Smooth muscle cell (in vitro differentiated cells): ENCODE measurements around the gene AMACR. TPM values are rescaled to one million over a fixed set of nuclear protein-coding genes. Genes with fewer than 3 reads are reported as not detected.

ENCODE experiments used
- DNase-seq: peaks from one replicate; lab custom pipeline; 2025; ENCODE audit not compliant: unreplicated experiment; lab: John Stamatoyannopoulos, UW
- H2AFZ ChIP-seq: fragments of 200-600 bp; sonication (generic); 2 replicates; pipeline ENCODE4 v1.6.0; 2016; ENCODE audit warnings: antibody characterized with exemption, low read depth, mild to moderate bottlenecking
- H3F3A ChIP-seq: fragments of 200-600 bp; sonication (generic); 2 replicates; pipeline ENCODE4 v1.6.0; 2017; ENCODE audit warnings: antibody characterized with exemption, low read depth
- H3K27ac ChIP-seq: fragments of 200-600 bp; sonication (generic); 2 replicates; pipeline ENCODE4 v1.5.1; 2016; ENCODE audit warnings: low read depth, mild to moderate bottlenecking
- H3K27me3 ChIP-seq: fragments of 200-600 bp; sonication (generic); 2 replicates; pipeline ENCODE4 v1.6.1; 2016; ENCODE audit warnings: low read depth, mild to moderate bottlenecking
- H3K36me3 ChIP-seq: fragments of 200-600 bp; sonication (generic); 2 replicates; pipeline ENCODE4 v1.5.1; 2016; ENCODE audit warnings: low read depth
- H3K4me1 ChIP-seq: fragments of 200-600 bp; sonication (generic); 2 replicates; pipeline ENCODE4 v1.5.1; 2016; ENCODE audit warnings: low read depth
- H3K4me2 ChIP-seq: fragments of 200-600 bp; sonication (generic); 2 replicates; pipeline ENCODE4 v1.6.0; 2016; ENCODE audit warnings: mild to moderate bottlenecking
- H3K4me3 ChIP-seq: fragments of 200-600 bp; sonication (generic); 2 replicates; pipeline ENCODE4 v1.5.1; 2016; ENCODE audit warnings: mild to moderate bottlenecking
- H3K79me2 ChIP-seq: fragments of 200-600 bp; sonication (generic); 2 replicates; pipeline ENCODE4 v1.6.0; 2016; ENCODE audit warnings: low read depth, mild to moderate bottlenecking
- H3K9ac ChIP-seq: fragments of 200-600 bp; sonication (generic); 2 replicates; pipeline ENCODE4 v1.6.0; 2016; ENCODE audit warnings: low read depth
- H3K9me3 ChIP-seq: fragments of 200-600 bp; sonication (generic); replicated peaks from 2 replicates; pipeline ENCODE4 v1.5.1; 2016; ENCODE audit warnings: low read depth
- H4K20me1 ChIP-seq: fragments of 200-600 bp; sonication (generic); 2 replicates; pipeline ENCODE4 v1.6.0; 2016; ENCODE audit warnings: low read depth
- CTCF ChIP-seq: fragments of 200-600 bp; sonication (generic); IDR thresholded peaks from 2 replicates; pipeline ENCODE4 v1.5.1; 2017; ENCODE audit warnings: borderline replicate concordance, mild to moderate bottlenecking, antibody characterized with exemption; ENCODE audit not compliant: insufficient read depth, poor library complexity, severe bottlenecking
- WGBS: methylation state at CpG from one replicate; pipeline ENCODE4 v1.1.7; 2016; ENCODE audit warnings: low lambda C conversion rate; 5-methylcytosine and 5-hydroxymethylcytosine counted together
- polyA plus RNA-seq: library from polyadenylated mRNA; unstranded; fragments of >200 nt; fragmentation: Nextera tagmentation; extraction: Ambion mirVana; gene quantifications from 2 replicates; pipeline ENCODE4 v1.2.1, GENCODE V29; 2016
- total RNA-seq: library from RNA; depleted of rRNA; stranded (reverse); fragments of >200 nt; gene quantifications from 2 replicates; pipeline ENCODE4 v1.2.3, GENCODE V29; 2014

Gene AMACR
- total and polyA plus RNA-seq, 2 experiments from 2014 or later, result 14.1 to 14.5 TPM

- no peaks in the 10 kb centered on the region for H3K9me3 ChIP-seq
- H2AFZ ChIP-seq, result no peak overlapping the region
- no peaks in the 10 kb centered on the region for H3K27me3 ChIP-seq
- DNase-seq, result no peak
- TF ChIP-seq CTCF, result no peak
- no peaks in the 10 kb centered on the region for H4K20me1 ChIP-seq
- H3K4me3 ChIP-seq, result no peak overlapping the region
- H3K4me2 ChIP-seq, result peak overlapping the region; percentile 4
- H3K9ac ChIP-seq, result no peak overlapping the region
- no peaks in the 10 kb centered on the region for H3K79me2 ChIP-seq
- 90% methylated on average over 4 of the region's 4 CpGs for WGBS
- H3K27ac ChIP-seq, result peak overlapping the region; percentile 40
- H3F3A ChIP-seq, result peaks cover 5% of the 10 kb centered on the region
- H3K36me3 ChIP-seq, result no peaks in the 10 kb centered on the region
- peaks cover 10% of the 10 kb centered on the region for H3K4me1 ChIP-seq
These were observed 31.0 kb upstream of the AMACR start for GRCh38 chr5:34038838-34039237.

GRCh38 chr5:34038390-34038789, 30.5 kb upstream of the AMACR start:
- Histone ChIP-seq H3K4me2 (peak overlapping the region; percentile 4), H3K9ac (no peak overlapping the region), H3F3A (peaks cover 5% of the 10 kb centered on the region), H3K36me3 (no peaks in the 10 kb centered on the region), H3K9me3 (no peaks in the 10 kb centered on the region), H2AFZ (no peak overlapping the region), H3K27me3 (no peaks in the 10 kb centered on the region), H3K4me1 (peaks cover 10% of the 10 kb centered on the region), H3K79me2 (no peaks in the 10 kb centered on the region), H3K27ac (peak overlapping the region; percentile 40), H3K4me3 (no peak overlapping the region), H4K20me1 (no peaks in the 10 kb centered on the region)
- DNase-seq, result no peak
- no peak for TF ChIP-seq CTCF
- 22% methylated on average over 2 of the region's 2 CpGs for WGBS

- WGBS, result 62% methylated on average over 3 of the region's 3 CpGs
- H3K27me3 ChIP-seq, result no peaks in the 10 kb centered on the region
- H3K9ac ChIP-seq, result no peak overlapping the region
- TF ChIP-seq CTCF, result no peak
- H3K4me2 ChIP-seq, result no peak overlapping the region
- H3K4me1 ChIP-seq, result peaks cover 10% of the 10 kb centered on the region
- no peak overlapping the region for H3K4me3 ChIP-seq
- no peaks in the 10 kb centered on the region for H4K20me1 ChIP-seq
- peaks cover 5% of the 10 kb centered on the region for H3F3A ChIP-seq
- no peaks in the 10 kb centered on the region for H3K36me3 ChIP-seq
- H3K27ac ChIP-seq, result peak overlapping the region; percentile 40
- H2AFZ ChIP-seq, result no peak overlapping the region
- H3K79me2 ChIP-seq, result no peaks in the 10 kb centered on the region
- H3K9me3 ChIP-seq, result no peaks in the 10 kb centered on the region
- no peak for DNase-seq
These were observed 29.9 kb upstream of the AMACR start for GRCh38 chr5:34037726-34038125.

GRCh38 chr5:34035756-34036155, 27.9 kb upstream of the AMACR start:
- H3K36me3 ChIP-seq, result no peaks in the 10 kb centered on the region
- H3K4me1 ChIP-seq, result peaks cover 10% of the 10 kb centered on the region
- no peak for DNase-seq
- 96% methylated on average over 2 of the region's 2 CpGs for WGBS
- no peak overlapping the region for H3K9ac ChIP-seq
- no peak overlapping the region for H3K27ac ChIP-seq
- H3K4me3 ChIP-seq, result no peak overlapping the region
- H3K27me3 ChIP-seq, result no peaks in the 10 kb centered on the region
- no peak overlapping the region for H2AFZ ChIP-seq
- no peaks in the 10 kb centered on the region for H4K20me1 ChIP-seq
- H3K4me2 ChIP-seq, result no peak overlapping the region
- H3K79me2 ChIP-seq, result no peaks in the 10 kb centered on the region
- H3F3A ChIP-seq, result peaks cover 5% of the 10 kb centered on the region
- H3K9me3 ChIP-seq, result no peaks in the 10 kb centered on the region
- no peak for TF ChIP-seq CTCF
